Liver (tissue), 9 donors: ENCODE measurements around the gene TGM2. TPM values are rescaled to one million over a fixed set of nuclear protein-coding genes. Genes with fewer than 3 reads are reported as not detected.

Experiments
- DNase-seq: peaks from one replicate; pipeline ENCODE4 v3.0.0-alpha.2; 2017; ENCODE audit warnings: low spot score
- H3K27ac ChIP-seq, 2 donors: one replicate each; pipeline ENCODE4 v1.7.0; 2013; ENCODE audit warnings: inconsistent platforms in 2 of 2, low read length in 2 of 2, control low read depth in 1 of 2, low read depth in 1 of 2, mild to moderate bottlenecking in 1 of 2
- H3K27me3 ChIP-seq, 4 donors: one replicate each; pipeline versions ENCODE4 v1.6.1 to v1.7.0; 2013; ENCODE audit warnings: low read length in 3 of 4, inconsistent platforms in 1 of 4, mild to moderate bottlenecking in 1 of 4, moderate library complexity in 1 of 4; ENCODE audit not compliant: control insufficient read depth in 4 of 4, insufficient read depth in 4 of 4
- H3K36me3 ChIP-seq, 4 donors: one replicate each; pipeline versions ENCODE4 v1.6.1 to v1.7.0; 2013; ENCODE audit warnings: low read length in 3 of 4, mild to moderate bottlenecking in 3 of 4, low read depth in 1 of 4, moderate library complexity in 1 of 4; ENCODE audit not compliant: control insufficient read depth in 4 of 4, insufficient read depth in 3 of 4
- H3K4me1 ChIP-seq, 4 donors: one replicate each; pipeline versions ENCODE4 v1.6.1 to v1.7.0; 2013; ENCODE audit warnings: low read length in 3 of 4, mild to moderate bottlenecking in 3 of 4, moderate library complexity in 1 of 4; ENCODE audit not compliant: control insufficient read depth in 4 of 4, insufficient read depth in 4 of 4
- H3K4me3 ChIP-seq, 3 donors: one replicate each; pipeline versions ENCODE4 v1.6.1 to v1.7.0; 2013; ENCODE audit warnings: low read length in 3 of 3, control low read depth in 1 of 3, low read depth in 1 of 3, mild to moderate bottlenecking in 1 of 3
- H3K9ac ChIP-seq, 2 donors: one replicate each; pipeline ENCODE4 v1.7.0; 2013; ENCODE audit warnings: low read length in 2 of 2, mild to moderate bottlenecking in 2 of 2, moderate library complexity in 2 of 2, control low read depth in 1 of 2, low read depth in 1 of 2
- H3K9me3 ChIP-seq, 4 donors: one replicate each; pipeline versions ENCODE4 v1.6.1 to v1.7.0; 2013; ENCODE audit warnings: low read length in 3 of 4; ENCODE audit not compliant: control insufficient read depth in 4 of 4
- ATF3 ChIP-seq: IDR thresholded peaks from 2 replicates; pipeline ENCODE4 v1.6.1; 2016; ENCODE audit warnings: antibody characterized with exemption
- CTCF ChIP-seq: fragments of 150-350 bp; IDR thresholded peaks from 2 replicates; pipeline ENCODE4 v1.5.1; 2017; ENCODE audit warnings: improper control_type of control experiment, low read depth, low read length; ENCODE audit not compliant: missing input control
- EGR1 ChIP-seq, 2 donors: IDR thresholded peaks; 2 replicates each; pipeline ENCODE4 v1.6.1; 2016 to 2018; ENCODE audit warnings: antibody characterized with exemption in 2 of 2, low read depth in 2 of 2
- FOXA1 ChIP-seq: IDR thresholded peaks from 2 replicates; pipeline ENCODE4 v1.6.1; 2016; ENCODE audit warnings: antibody characterized with exemption
- FOXA2 ChIP-seq: IDR thresholded peaks from 2 replicates; pipeline ENCODE4 v1.6.1; 2016; ENCODE audit warnings: antibody characterized with exemption
- GABPA ChIP-seq, 2 donors: IDR thresholded peaks in 1 of 2; conservative IDR thresholded peaks in 1 of 2; 2 replicates each; pipeline ENCODE4 v1.6.1; 2016; ENCODE audit warnings: antibody characterized with exemption in 2 of 2, mild to moderate bottlenecking in 1 of 2, moderate library complexity in 1 of 2
- HNF4A ChIP-seq, 2 donors: conservative IDR thresholded peaks; 2 replicates each; pipeline ENCODE4 v1.6.1; 2016; ENCODE audit warnings: antibody characterized with exemption in 2 of 2, mild to moderate bottlenecking in 2 of 2
- HNF4G ChIP-seq: IDR thresholded peaks from 2 replicates; pipeline ENCODE4 v1.6.1; 2016; ENCODE audit warnings: antibody characterized with exemption
- JUND ChIP-seq, 2 donors: IDR thresholded peaks; 2 replicates each; pipeline ENCODE4 v1.6.1; 2016; ENCODE audit warnings: antibody characterized with exemption in 2 of 2
- MAX ChIP-seq: IDR thresholded peaks from 2 replicates; pipeline ENCODE4 v1.6.1; 2016; ENCODE audit warnings: antibody characterized with exemption
- NR2F2 ChIP-seq: IDR thresholded peaks from 2 replicates; pipeline ENCODE4 v1.6.1; 2016; ENCODE audit warnings: antibody characterized with exemption
- RAD21 ChIP-seq, 2 donors: IDR thresholded peaks; 2 replicates each; pipeline ENCODE4 v1.6.1; 2016; ENCODE audit warnings: antibody characterized with exemption in 2 of 2, mild to moderate bottlenecking in 2 of 2
- REST ChIP-seq: IDR thresholded peaks from 2 replicates; pipeline ENCODE4 v1.6.1; 2016; ENCODE audit warnings: antibody characterized with exemption, mild to moderate bottlenecking
- RXRA ChIP-seq, 2 donors: IDR thresholded peaks; 2 replicates each; pipeline ENCODE4 v1.6.1; 2017 to 2018; ENCODE audit warnings: antibody characterized with exemption in 2 of 2, mild to moderate bottlenecking in 1 of 2
- SP1 ChIP-seq: IDR thresholded peaks from 2 replicates; pipeline ENCODE4 v1.6.1; 2018; ENCODE audit warnings: antibody characterized with exemption, mild to moderate bottlenecking
- TAF1 ChIP-seq: conservative IDR thresholded peaks from 2 replicates; pipeline ENCODE4 v1.6.1; 2016; ENCODE audit warnings: antibody characterized with exemption, mild to moderate bottlenecking
- YY1 ChIP-seq: IDR thresholded peaks from 2 replicates; pipeline ENCODE4 v1.6.1; 2016; ENCODE audit warnings: antibody characterized with exemption, mild to moderate bottlenecking
- ZBTB33 ChIP-seq: IDR thresholded peaks from 2 replicates; pipeline ENCODE4 v1.6.1; 2016; ENCODE audit warnings: antibody characterized with exemption
- WGBS: extraction: QIAGEN DNeasy Blood & Tissue Kit; methylation state at CpG from one replicate; pipeline ENCODE4 v1.1.7; 2013; 5-methylcytosine and 5-hydroxymethylcytosine counted together
- polyA plus RNA-seq, 2 donors: library from polyadenylated mRNA; stranded (reverse) in 1 of 2; unstranded in 1 of 2; fragments of 200-250 nt in 1 of 2; fragments of >200 nt in 1 of 2; fragmentation: Nextera tagmentation in 1 of 2; extraction: Ambion mirVana in 1 of 2; gene quantifications; one replicate each; pipeline versions ENCODE4 v1.2.1 to v1.2.3, GENCODE V29; 2013 to 2015
- total RNA-seq, 2 donors: library from RNA; depleted of rRNA; stranded (reverse); fragments of >200 nt; gene quantifications; one replicate each; pipeline ENCODE4 v1.2.3, GENCODE V29; 2014
- donor health status: healthy.
- donor health status: healthy.
- donor health status: healthy.
- donor health status: healthy.
- donor health status: healthy.

TGM2 gene
- total and polyA plus RNA-seq, 4 donors = 106 to 375 (median 190) TPM

- Histone ChIP-seq H3K9me3 (no peaks in the 10 kb centered on the region), H3K4me3 (no peak overlapping the region), H3K27ac (no peak overlapping the region), H3K9ac (no peak overlapping the region), H3K36me3 (peaks cover 8 to 82% (median 51%) of the 10 kb centered on the region in 4 donors), H3K4me1 (peaks cover 0 to 12% (median 2%) of the 10 kb centered on the region in 4 donors), H3K27me3 (no peaks in the 10 kb centered on the region)
- no peak for TF ChIP-seq HNF4A (conservative IDR thresholded peaks at IDR 0.05)
- TF ChIP-seq ZBTB33 = no peak
- no peak for TF ChIP-seq SP1
- TF ChIP-seq FOXA2 = no peak
- TF ChIP-seq YY1 = no peak
- no peak for TF ChIP-seq MAX
- no peak for TF ChIP-seq ATF3
- no peak for TF ChIP-seq RAD21 (IDR thresholded peaks at IDR 0.05)
- no peak for TF ChIP-seq TAF1
- no peak for TF ChIP-seq REST
- no peak for TF ChIP-seq GABPA (IDR thresholded peaks at IDR 0.05 in 1 of 2, conservative IDR thresholded peaks at IDR 0.05 in 1 of 2)
- no peak for TF ChIP-seq EGR1 (IDR thresholded peaks at IDR 0.05; ENCODE audit: low read depth in 2 of 2)
- TF ChIP-seq RXRA (IDR thresholded peaks at IDR 0.05) = no peak
- TF ChIP-seq JUND (IDR thresholded peaks at IDR 0.05) = no peak
- TF ChIP-seq FOXA1 = no peak
- TF ChIP-seq NR2F2 = no peak
- no peak for DNase-seq
- WGBS = 90% methylated on average over 3 of the region's 3 CpGs
Observed at GRCh38 chr20:38131588-38132121, 33.4 kb downstream of the TGM2 start.

GRCh38 chr20:38130687-38131587 lies 34.1 kb downstream of the TGM2 start:
- no peak overlapping the region for H3K4me3 ChIP-seq
- no peak for DNase-seq
- no peaks in the 10 kb centered on the region for H3K27me3 ChIP-seq
- 90% methylated on average over 19 of the region's 19 CpGs for WGBS
- peaks cover 5 to 18% (median 8%) of the 10 kb centered on the region in 4 donors for H3K4me1 ChIP-seq
- H3K9me3 ChIP-seq = no peaks in the 10 kb centered on the region
- H3K36me3 ChIP-seq = peaks cover 7 to 75% (median 45%) of the 10 kb centered on the region in 4 donors
- no peak overlapping the region for H3K27ac ChIP-seq
- H3K9ac ChIP-seq = no peak overlapping the region
- TF ChIP-seq MAX = no peak
- TF ChIP-seq FOXA1 = no peak
- no peak for TF ChIP-seq HNF4A (conservative IDR thresholded peaks at IDR 0.05)
- no peak for TF ChIP-seq NR2F2
- no peak for TF ChIP-seq HNF4G
- TF ChIP-seq CTCF = no peak
- TF ChIP-seq GABPA (IDR thresholded peaks at IDR 0.05 in 1 of 2, conservative IDR thresholded peaks at IDR 0.05 in 1 of 2) = no peak
- TF ChIP-seq JUND (IDR thresholded peaks at IDR 0.05) = no peak
- no peak for TF ChIP-seq RAD21 (IDR thresholded peaks at IDR 0.05)
- no peak for TF ChIP-seq SP1
- TF ChIP-seq FOXA2 = no peak
- no peak for TF ChIP-seq REST
- TF ChIP-seq TAF1 = no peak
